ENCODE results near the gene HNF4A. TPM values are rescaled to one million over a fixed set of nuclear protein-coding genes. Genes with fewer than 3 reads are reported as not detected.

The HNF4A gene
- polyA plus RNA-seq, 1 of the 3 experiments (the other 2 are of a cell fraction), result not detected

DNA sequence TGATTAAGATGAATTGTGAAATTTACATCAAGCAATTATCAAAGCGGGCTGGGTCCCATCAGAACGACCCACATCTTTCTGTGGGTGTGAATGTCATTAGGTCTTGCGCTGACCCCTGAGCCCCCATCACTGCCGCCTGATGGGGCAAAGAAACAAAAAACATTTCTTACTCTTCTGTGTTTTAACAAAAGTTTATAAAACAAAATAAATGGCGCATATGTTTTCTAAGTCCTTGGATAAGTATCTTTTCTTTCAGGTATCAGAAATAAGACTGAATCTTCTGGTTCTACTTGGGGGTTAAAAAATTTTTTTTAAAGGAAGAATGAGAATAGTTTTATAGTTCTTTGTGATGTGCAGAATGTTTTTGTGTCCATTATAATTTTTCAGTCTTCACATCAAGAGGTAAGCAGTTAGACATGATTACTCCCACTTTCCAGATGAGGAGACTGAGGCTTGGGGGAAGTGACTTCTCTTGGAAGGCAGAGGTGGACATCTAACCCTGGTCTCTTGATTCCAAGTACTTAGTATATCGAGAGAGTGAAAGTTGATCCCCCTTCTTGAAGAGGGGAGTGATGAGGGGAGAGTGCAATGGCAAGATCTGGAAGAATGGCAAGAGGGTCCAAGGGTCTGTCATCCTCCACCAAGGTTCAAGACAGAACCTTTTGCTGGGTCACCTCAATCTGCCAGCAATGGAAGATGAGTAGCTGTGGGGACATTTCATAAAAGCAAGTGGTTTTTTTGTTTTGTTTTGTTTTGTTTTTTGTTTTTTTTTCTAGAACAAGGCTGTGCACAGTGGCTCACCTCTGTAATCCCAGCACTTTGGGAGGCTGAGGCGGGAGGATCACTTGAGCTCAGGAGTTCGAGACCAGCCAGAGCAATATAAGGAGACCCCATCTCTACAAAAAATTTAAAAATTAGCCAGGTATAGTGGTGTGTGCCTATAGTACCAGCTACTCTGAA, 77.4 kb downstream of the HNF4A start:
- no peak overlapping the region for H3K4me2 ChIP-seq
- no peaks in the 10 kb centered on the region for H3K79me2 ChIP-seq (ENCODE audit: insufficient read depth)
- H3K27me3 ChIP-seq (ENCODE audit: insufficient read depth), result no peaks in the 10 kb centered on the region; the same call in 1 of the 2 replicates
- H3K4me1 ChIP-seq (ENCODE audit: control insufficient read depth in 1 of 2, insufficient read depth in 2 of 2, low read depth in 1 of 2, low read length in 1 of 2), result peaks cover 0 to 6% of the 10 kb centered on the region in 2 experiments; a peak in 1 of 4 replicates
- no peak for DNase-seq
- CTCF ChIA-PET, result interaction anchor here (0.6 kb wide), 1 partner anchor 34 kb away, joined by 3 read pairs; no protein-coding TSS in a partner anchor
- H3K9me2 ChIP-seq, result no peaks in the 10 kb centered on the region
- H3K9me3 ChIP-seq, result no peaks in the 10 kb centered on the region
- no peak overlapping the region for H3K27ac ChIP-seq (ENCODE audit: low read depth in 2 of 2, low read length in 1 of 2)
- no peak overlapping the region for H2AFZ ChIP-seq (ENCODE audit: low read depth)
- H3K36me3 ChIP-seq (replicated peaks in 1 of 2; ENCODE audit: control insufficient read depth in 1 of 2, insufficient read depth in 2 of 2, low read length in 1 of 2), result no peaks in the 10 kb centered on the region
- WGBS (ENCODE audit: low lambda C conversion rate), result 54% methylated on average over 8 of the region's 8 CpGs
- POLR2A ChIA-PET, result no interaction called here
- H4K20me1 ChIP-seq (ENCODE audit: insufficient read depth), result no peaks in the 10 kb centered on the region
- H3K4me3 ChIP-seq (ENCODE audit: low read depth in 2 of 2, low read length in 1 of 2), result no peak overlapping the region
- H3F3A ChIP-seq (replicated peaks; ENCODE audit: insufficient read depth), result no peaks in the 10 kb centered on the region
- H3K9ac ChIP-seq, result no peak overlapping the region
- TF ChIP-seq JUND (IDR thresholded peaks at IDR 0.05) (no peak), EZH2phosphoT487 (IDR thresholded peaks at IDR 0.05; ENCODE audit: borderline replicate concordance, low read depth) (no peak), REST (IDR thresholded peaks at IDR 0.05; ENCODE audit: low read depth, low read length) (no peak), FOXJ3 (CRISPR knock-in tag; IDR thresholded peaks at IDR 0.05) (no peak), MXI1 (IDR thresholded peaks at IDR 0.05; ENCODE audit: low read depth, low read length) (no peak), NRF1 (IDR thresholded peaks at IDR 0.05; ENCODE audit: low read depth, low read length) (no peak), RFX5 (IDR thresholded peaks at IDR 0.05; ENCODE audit: low read length) (no peak), FOSL2 (IDR thresholded peaks at IDR 0.05; ENCODE audit: borderline replicate concordance, low read depth) (no peak), YY1 (IDR thresholded peaks at IDR 0.05; ENCODE audit: low read depth) (no peak), RXRA (IDR thresholded peaks at IDR 0.05; ENCODE audit: borderline replicate concordance, low read depth) (no peak), SMC3 (IDR thresholded peaks at IDR 0.05; ENCODE audit: low read depth, low read length) (no peak), USF1 (IDR thresholded peaks at IDR 0.05; ENCODE audit: borderline replicate concordance, low read depth) (no peak), ELF1 (IDR thresholded peaks at IDR 0.05) (no peak), TCF12 (IDR thresholded peaks at IDR 0.05) (no peak), TAF1 (IDR thresholded peaks at IDR 0.05; ENCODE audit: borderline replicate concordance, low read depth, low read length) (no peak), SIN3A (IDR thresholded peaks at IDR 0.05; ENCODE audit: borderline replicate concordance, low read depth, low read length) (no peak)
